Femur (tissue), 1 donor: ENCODE measurements around the gene SMIM26.

Experiments
- DNase-seq: peaks from one replicate; pipeline ENCODE4 v3.0.0-alpha.2; 2017

The SMIM26 gene

DNA sequence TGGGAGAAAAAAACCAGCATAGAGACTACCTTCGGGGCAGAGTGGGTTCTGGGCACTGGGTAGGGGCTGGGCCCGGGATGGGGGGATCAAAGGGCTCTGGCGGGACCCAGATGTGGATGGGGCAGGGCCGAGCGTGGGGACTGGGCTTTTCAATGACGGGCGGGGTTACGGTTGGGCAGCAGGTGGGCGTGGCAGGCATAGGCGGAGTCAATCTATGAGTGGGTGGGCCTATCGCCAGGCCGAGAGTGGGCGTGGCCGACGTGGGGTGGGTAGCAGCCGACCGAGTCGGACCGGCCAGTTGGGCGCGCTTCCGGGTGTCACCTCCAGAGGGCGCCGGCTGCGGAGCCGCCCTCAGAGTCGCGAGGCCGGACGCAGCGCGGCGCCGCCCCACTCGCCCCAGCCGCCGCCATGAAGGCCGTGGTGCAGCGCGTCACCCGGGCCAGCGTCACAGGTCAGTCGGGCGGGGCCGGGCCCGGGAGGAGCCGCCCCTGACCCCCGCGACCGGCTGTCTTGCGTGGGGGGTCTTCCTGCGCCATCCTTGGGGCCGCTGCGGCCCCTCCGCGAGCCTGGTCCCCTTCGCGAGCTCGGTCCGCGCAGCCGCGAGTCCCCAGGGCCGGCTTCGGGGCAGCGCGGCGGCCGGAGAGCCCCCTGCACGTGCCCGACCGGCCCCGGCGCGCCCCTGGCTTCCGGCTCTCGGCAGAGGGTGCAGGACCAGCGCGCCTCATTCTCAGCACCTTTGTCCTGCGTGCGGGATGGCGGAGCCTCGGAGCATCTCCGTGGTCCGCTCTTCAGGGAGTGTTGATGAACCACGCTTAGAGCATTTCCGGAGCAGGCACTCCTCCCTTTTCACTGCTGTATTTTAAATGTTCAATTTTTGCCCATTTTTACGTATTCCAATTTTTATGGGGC lies 20.7 kb downstream of the SMIM26 start, which contains the start of gene DTD1:
Gene DTD1, plus strand, starts transcription at position 390 of the 909 bp plus-strand sequence. Its CDS starts 19 bp downstream, at position 409.
- peak; percentile 90 for DNase-seq

DNA sequence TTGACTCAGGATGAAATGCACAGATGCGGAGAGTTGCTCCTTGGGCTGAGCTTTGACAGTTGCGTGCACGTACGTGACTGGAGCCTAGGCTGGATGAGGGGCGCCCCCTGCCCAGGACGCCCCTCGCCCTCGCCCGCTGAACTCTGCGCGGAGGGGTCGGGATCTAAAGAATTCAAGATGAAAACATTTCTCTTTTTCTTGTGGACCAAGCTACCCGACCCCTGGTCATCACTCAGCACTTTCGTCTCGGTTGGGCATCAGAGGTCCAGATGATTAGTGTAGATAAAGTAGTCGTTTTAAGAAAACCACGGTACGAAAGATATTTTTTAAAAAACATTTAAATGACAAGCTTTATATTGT lies 21.3 kb downstream of the SMIM26 start:
- no peak for DNase-seq

DNA sequence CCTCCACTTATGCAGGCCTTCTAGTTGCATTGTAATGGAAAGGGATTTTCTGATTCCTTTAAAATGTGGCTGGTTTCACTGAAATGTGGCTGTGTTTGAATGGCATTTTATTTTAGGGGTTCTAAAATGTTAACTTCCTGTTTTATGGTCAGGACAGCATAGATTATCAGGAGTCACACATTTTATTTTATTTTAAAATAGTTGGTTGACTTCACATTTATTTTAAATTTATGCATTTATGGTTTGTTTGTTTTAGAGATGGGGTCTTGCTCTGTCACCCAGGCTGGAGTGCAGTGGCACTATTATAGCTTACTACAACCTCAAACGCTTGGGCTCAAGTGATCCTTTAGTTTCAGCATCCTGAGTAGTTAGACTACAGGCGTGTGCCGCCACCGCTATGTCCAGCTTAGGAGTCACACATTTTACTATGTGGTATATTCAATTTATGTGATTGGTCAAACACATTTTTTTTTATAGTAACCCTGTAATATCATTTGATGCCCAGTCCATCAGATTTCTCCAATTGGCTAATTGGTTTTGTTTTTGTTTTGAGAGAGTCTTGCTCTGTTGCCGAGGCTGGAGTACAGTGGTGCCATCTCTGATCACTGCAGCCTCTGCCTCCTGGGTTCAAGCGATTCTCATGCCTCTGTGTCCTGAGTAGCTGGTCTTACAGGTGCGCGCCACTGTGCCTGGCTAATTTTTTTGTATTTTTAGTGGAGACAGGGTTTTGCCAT lies 22.9 kb downstream of the SMIM26 start:
- DNase-seq = no peak

DNA sequence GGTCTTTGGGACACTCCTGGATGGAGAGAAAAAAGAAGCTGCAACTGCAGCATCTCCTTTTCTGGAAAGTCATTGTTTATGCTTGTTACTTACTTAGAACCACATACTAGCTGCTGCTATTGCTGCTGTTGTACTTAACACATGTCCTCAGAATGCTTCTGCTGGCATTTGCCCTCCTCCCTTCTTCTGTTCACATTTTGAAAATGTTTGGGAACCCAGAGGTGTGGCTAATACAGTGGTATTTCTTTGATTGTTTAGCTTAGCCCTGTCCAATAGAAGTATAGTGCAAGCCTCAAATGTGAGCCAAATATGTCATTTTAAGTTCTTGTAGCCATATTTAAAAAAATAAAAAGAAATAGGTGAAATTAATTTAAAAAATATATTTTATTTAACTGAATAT lies 29.0 kb downstream of the SMIM26 start:
- DNase-seq = no peak

DNA sequence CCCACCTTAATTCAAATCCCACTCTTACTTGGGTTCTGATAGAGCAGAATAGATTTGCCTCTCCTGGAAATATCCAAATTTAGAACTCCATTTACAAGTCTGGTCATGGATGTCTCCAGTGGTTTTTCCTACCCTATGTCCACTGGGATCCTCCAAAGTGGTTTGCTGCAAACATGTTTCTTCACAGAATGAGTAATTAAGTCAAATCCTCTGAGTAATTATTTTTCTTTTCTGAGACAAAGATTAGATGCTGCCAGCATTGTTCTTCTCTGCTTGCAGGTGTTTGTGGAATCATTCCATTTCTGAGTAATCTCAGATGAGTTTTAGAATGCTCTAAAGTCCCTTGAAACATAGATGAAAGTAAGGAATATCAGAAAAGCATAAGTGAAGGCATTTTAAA lies 42.5 kb downstream of the SMIM26 start:
- no peak for DNase-seq

DNA sequence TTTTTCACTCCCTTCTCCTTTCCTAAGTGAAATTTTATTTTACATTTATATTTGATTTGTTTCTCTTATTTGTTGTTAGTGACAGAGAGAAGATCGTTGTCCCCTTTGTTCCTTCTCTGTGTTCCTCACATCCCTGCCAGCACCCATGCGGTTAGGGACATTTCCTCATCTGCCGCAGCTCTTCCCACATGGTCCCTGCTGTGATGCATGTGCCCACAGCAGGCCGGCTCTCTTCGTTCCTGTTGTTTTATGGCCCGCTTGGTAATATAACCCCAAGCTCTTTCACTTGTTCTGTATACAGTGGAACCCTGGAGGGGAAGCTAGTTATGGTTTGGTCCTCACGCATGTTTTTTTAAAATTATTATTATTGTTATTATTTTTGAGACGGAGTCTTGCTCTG lies 44.3 kb downstream of the SMIM26 start:
- DNase-seq = no peak

DNA sequence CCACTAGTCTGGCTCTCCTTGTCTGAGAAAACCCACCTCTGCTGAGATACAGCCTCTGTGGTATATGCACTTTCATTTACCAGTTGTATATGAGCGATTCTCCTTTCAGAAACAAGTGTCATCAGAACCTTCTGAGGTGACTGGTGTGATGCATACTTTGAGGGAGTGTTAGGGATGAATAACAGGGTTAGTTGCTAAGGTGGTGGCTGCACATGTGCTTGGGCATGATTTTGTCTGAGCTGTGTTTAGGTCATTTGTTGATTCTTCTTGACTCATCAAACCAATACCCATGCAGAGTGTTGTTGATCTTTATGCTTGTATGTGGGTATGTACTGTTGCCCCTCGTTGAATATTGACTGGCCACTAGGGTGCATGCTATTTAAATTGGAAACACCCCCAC lies 46.3 kb downstream of the SMIM26 start:
- no peak for DNase-seq

DNA sequence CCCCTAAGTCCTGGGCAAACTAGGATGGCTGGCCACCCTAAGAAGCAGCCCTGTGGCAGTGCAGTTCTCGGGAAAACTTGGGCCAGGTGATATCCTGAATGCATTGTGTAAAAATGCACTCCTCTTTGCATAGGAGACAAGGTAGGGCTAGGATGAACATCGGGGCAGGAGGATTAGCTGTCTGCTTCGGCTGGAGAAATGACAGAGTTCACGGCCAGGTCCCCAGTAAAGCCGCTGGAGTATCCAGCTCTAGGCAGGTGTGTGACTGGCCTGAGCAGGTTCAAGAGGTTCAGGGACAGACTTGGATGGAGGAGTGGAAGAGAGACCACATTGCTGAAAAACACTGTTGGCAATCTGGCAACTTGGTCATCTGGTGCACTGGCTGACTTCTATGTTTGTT lies 47.0 kb downstream of the SMIM26 start:
- no peak for DNase-seq

DNA sequence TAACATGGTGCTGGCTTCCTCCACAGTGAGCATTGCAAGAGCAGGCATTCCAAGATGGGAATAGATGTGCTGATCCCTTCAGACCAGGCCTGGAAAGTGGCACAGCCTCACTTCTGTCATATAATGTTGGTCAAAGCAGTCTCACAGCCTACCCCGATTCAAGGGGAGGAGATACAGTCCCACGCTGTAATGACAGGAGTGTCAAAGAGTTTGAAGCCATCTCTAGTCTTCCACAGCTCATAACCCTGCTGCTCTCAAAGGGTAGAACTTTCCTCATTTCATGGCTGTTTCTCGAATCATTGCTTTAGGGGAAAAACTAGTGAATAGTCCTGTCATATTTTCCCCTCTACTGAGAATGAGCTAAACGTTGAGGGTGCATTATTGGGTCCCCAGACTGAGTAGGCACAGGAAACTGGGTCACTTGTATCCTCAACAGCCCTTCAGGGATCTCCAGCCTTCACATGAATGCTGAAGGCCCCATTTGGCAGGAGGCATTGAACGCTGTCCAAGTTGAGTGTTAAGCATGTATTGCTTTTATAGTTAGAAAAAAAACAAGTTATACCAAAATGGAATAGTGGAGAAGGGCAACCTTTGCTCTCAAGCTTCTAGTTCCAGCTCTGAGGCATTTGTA lies 47.9 kb downstream of the SMIM26 start:
- DNase-seq = no peak
